HT-29 (cell line): ENCODE measurements around the gene VOPP1. TPM values are rescaled to one million over a fixed set of nuclear protein-coding genes. Genes with fewer than 3 reads are reported as not detected.
"Not testable (repeated sequence)": the region's sequence is repeated elsewhere in the genome, so short reads cannot be mapped to it uniquely, and the experiment has no call there.

Experiments used
- DNase-seq: peaks from one replicate; pipeline ENCODE4 v3.0.0-alpha.2; 2015; ENCODE audit warnings: low spot score
- total RNA-seq: library from RNA; depleted of rRNA; stranded (reverse); fragments of >200 nt; shearing (Covaris generic); gene quantifications from 2 replicates; pipeline ENCODE4 v1.2.3, GENCODE V29; 2014; rRNA removed

The VOPP1 gene
- 126 and 133 TPM in 2 replicates for total RNA-seq

GRCh38 chr7:55572378-55573233 lies at the start of gene VOPP1:
Gene VOPP1 (minus strand): TSS chr7:55572502. CDS start chr7:55572324, 178 bp downstream.
- peak; percentile 77 for DNase-seq

- no peak for DNase-seq
These were observed 46.6 kb upstream of the VOPP1 start for GRCh38 chr7:55618913-55619312.

GRCh38 chr7:55614365-55615064 lies 42.2 kb upstream of the VOPP1 start:
- DNase-seq = not testable (repeated sequence)

- not testable (repeated sequence) for DNase-seq
These were observed 37.4 kb upstream of the VOPP1 start for GRCh38 chr7:55609726-55610125.

- not testable (repeated sequence) for DNase-seq
These were observed 33.4 kb upstream of the VOPP1 start for GRCh38 chr7:55605661-55606060.

- not testable (repeated sequence) for DNase-seq
These were observed 25.7 kb upstream of the VOPP1 start for GRCh38 chr7:55597944-55598499.

- not testable (repeated sequence) for DNase-seq
These were observed 25.0 kb upstream of the VOPP1 start for GRCh38 chr7:55597214-55597739.

GRCh38 chr7:55595511-55595910 lies 23.2 kb upstream of the VOPP1 start:
- DNase-seq = no peak

- DNase-seq = no peak
These were observed 22.6 kb upstream of the VOPP1 start for GRCh38 chr7:55594870-55595269.

- no peak for DNase-seq
These were observed 22.1 kb upstream of the VOPP1 start for GRCh38 chr7:55594414-55594813.

GRCh38 chr7:55593515-55594318 lies 21.4 kb upstream of the VOPP1 start:
- peak; percentile 89 for DNase-seq

- DNase-seq = no peak
These were observed 20.8 kb upstream of the VOPP1 start for GRCh38 chr7:55593172-55593514.

- no peak for DNase-seq
These were observed 20.2 kb upstream of the VOPP1 start for GRCh38 chr7:55592492-55592891.

- DNase-seq = no peak
These were observed 19.1 kb upstream of the VOPP1 start for GRCh38 chr7:55591282-55591931.

- DNase-seq = no peak
These were observed 18.4 kb upstream of the VOPP1 start for GRCh38 chr7:55590517-55591281.

- DNase-seq = no peak
These were observed 17.6 kb upstream of the VOPP1 start for GRCh38 chr7:55589905-55590304.

- no peak for DNase-seq
These were observed 16.8 kb upstream of the VOPP1 start for GRCh38 chr7:55588976-55589604.

GRCh38 chr7:55588379-55588699 lies 16.0 kb upstream of the VOPP1 start:
- no peak for DNase-seq

- DNase-seq = no peak
These were observed 15.5 kb upstream of the VOPP1 start for GRCh38 chr7:55587687-55588378.
